Eye (tissue), 1 donor: ENCODE measurements around the gene CYB5R4.

Experiments used
- DNase-seq: peaks from one replicate; pipeline ENCODE4 v3.0.0-alpha.2; 2015

The CYB5R4 gene

GRCh38 chr6:83998021-83998584 lies 138.6 kb downstream of the CYB5R4 start:
- no peak for DNase-seq

- no peak for DNase-seq
These were observed 141.6 kb downstream of the CYB5R4 start for GRCh38 chr6:84001119-84001518.

GRCh38 chr6:84002226-84002625 lies 142.7 kb downstream of the CYB5R4 start:
- no peak for DNase-seq

- DNase-seq = no peak
These were observed 143.6 kb downstream of the CYB5R4 start for GRCh38 chr6:84003131-84003530.

GRCh38 chr6:84003654-84004053 lies 144.2 kb downstream of the CYB5R4 start:
- no peak for DNase-seq

GRCh38 chr6:84007871-84008270 lies 148.4 kb downstream of the CYB5R4 start:
- DNase-seq = no peak

GRCh38 chr6:84013354-84013753 lies 153.9 kb downstream of the CYB5R4 start:
- no peak for DNase-seq

- DNase-seq = no peak
These were observed 154.4 kb downstream of the CYB5R4 start for GRCh38 chr6:84013931-84014330.

- no peak for DNase-seq
These were observed 156.5 kb downstream of the CYB5R4 start for GRCh38 chr6:84016029-84016428.
